T-helper 2 cell treated with Interferon-gamma antibody and Interleukin-4, amounts not matched to agents 5 μg/mL and 100 μg/mL, for 36 hours (primary cell): ENCODE measurements around the gene COL6A1.
A peak's percentile ranks its signal among the peaks of the same experiment; 100 is the strongest.

Source experiments
- DNase-seq: peaks from one replicate; pipeline ENCODE4 v3.0.0; 2021; ENCODE audit warnings: low spot score
- H3K27ac Mint-ChIP-seq: one replicate; pipeline ENCODE4 v1.8.0; 2021; ENCODE audit warnings: mild to moderate bottlenecking, mixed read lengths
- H3K27me3 Mint-ChIP-seq: one replicate; pipeline ENCODE4 v1.8.0; 2021; ENCODE audit warnings: low read depth, mixed read lengths
- H3K36me3 Mint-ChIP-seq: one replicate; pipeline ENCODE4 v1.8.0; 2021; ENCODE audit warnings: low read depth, mixed read lengths
- H3K4me1 Mint-ChIP-seq: one replicate; pipeline ENCODE4 v1.8.0; 2021; ENCODE audit warnings: low read depth, mixed read lengths
- H3K4me3 Mint-ChIP-seq: one replicate; pipeline ENCODE4 v1.8.0; 2022; ENCODE audit warnings: mild to moderate bottlenecking, moderate library complexity, mixed read lengths
- H3K9me3 Mint-ChIP-seq: one replicate; pipeline ENCODE4 v1.8.0; 2021; ENCODE audit warnings: mixed read lengths

The COL6A1 gene

GRCh38 chr21:46048926-46049889, 67.6 kb downstream of the COL6A1 start:
- no peaks in the 10 kb centered on the region for H3K9me3 Mint-ChIP-seq
- H3K27me3 Mint-ChIP-seq: no peaks in the 10 kb centered on the region
- H3K27ac Mint-ChIP-seq: no peak overlapping the region
- no peaks in the 10 kb centered on the region for H3K4me1 Mint-ChIP-seq
- H3K4me3 Mint-ChIP-seq: no peak overlapping the region
- DNase-seq: no peak
- H3K36me3 Mint-ChIP-seq: no peaks in the 10 kb centered on the region

GRCh38 chr21:46049890-46050667, 68.5 kb downstream of the COL6A1 start:
- Mint-ChIP-seq H3K27me3 (no peaks in the 10 kb centered on the region), H3K27ac (no peak overlapping the region), H3K4me3 (no peak overlapping the region), H3K36me3 (no peaks in the 10 kb centered on the region), H3K9me3 (no peaks in the 10 kb centered on the region), H3K4me1 (no peaks in the 10 kb centered on the region)
- DNase-seq: no peak

- Mint-ChIP-seq H3K9me3 (no peaks in the 10 kb centered on the region), H3K27me3 (no peaks in the 10 kb centered on the region), H3K4me3 (no peak overlapping the region), H3K4me1 (no peaks in the 10 kb centered on the region), H3K36me3 (no peaks in the 10 kb centered on the region), H3K27ac (no peak overlapping the region)
- no peak for DNase-seq
These were observed 69.3 kb downstream of the COL6A1 start for GRCh38 chr21:46050668-46051378.

GRCh38 chr21:46051379-46051770, 69.8 kb downstream of the COL6A1 start:
- no peaks in the 10 kb centered on the region for H3K36me3 Mint-ChIP-seq
- H3K4me1 Mint-ChIP-seq: no peaks in the 10 kb centered on the region
- no peaks in the 10 kb centered on the region for H3K9me3 Mint-ChIP-seq
- no peak overlapping the region for H3K4me3 Mint-ChIP-seq
- DNase-seq: no peak
- no peak overlapping the region for H3K27ac Mint-ChIP-seq
- no peaks in the 10 kb centered on the region for H3K27me3 Mint-ChIP-seq

GRCh38 chr21:46051821-46052675, 70.5 kb downstream of the COL6A1 start:
- no peak for DNase-seq
- Mint-ChIP-seq H3K27me3 (no peaks in the 10 kb centered on the region), H3K36me3 (no peaks in the 10 kb centered on the region), H3K27ac (no peak overlapping the region), H3K4me1 (no peaks in the 10 kb centered on the region), H3K4me3 (no peak overlapping the region), H3K9me3 (no peaks in the 10 kb centered on the region)

GRCh38 chr21:46052703-46053651, 71.4 kb downstream of the COL6A1 start:
- no peak overlapping the region for H3K27ac Mint-ChIP-seq
- peak; percentile 41 for DNase-seq

GRCh38 chr21:46054031-46054430, 72.5 kb downstream of the COL6A1 start:
- no peak overlapping the region for H3K4me3 Mint-ChIP-seq

More at GRCh38 chr21:46052703-46053651, 71.4 kb downstream of the COL6A1 start:
- Mint-ChIP-seq H3K36me3 (no peaks in the 10 kb centered on the region), H3K4me3 (no peak overlapping the region), H3K9me3 (no peaks in the 10 kb centered on the region), H3K27me3 (peaks cover 2% of the 10 kb centered on the region), H3K4me1 (peaks cover 3% of the 10 kb centered on the region)

GRCh38 chr21:46054451-46054881, 72.9 kb downstream of the COL6A1 start:
- H3K36me3 Mint-ChIP-seq: no peaks in the 10 kb centered on the region
- no peak overlapping the region for H3K4me3 Mint-ChIP-seq
- H3K4me1 Mint-ChIP-seq: peaks cover 3% of the 10 kb centered on the region
- H3K9me3 Mint-ChIP-seq: peaks cover 10% of the 10 kb centered on the region
- H3K27ac Mint-ChIP-seq: no peak overlapping the region
- peaks cover 7% of the 10 kb centered on the region for H3K27me3 Mint-ChIP-seq
- no peak for DNase-seq

More at GRCh38 chr21:46054031-46054430, 72.5 kb downstream of the COL6A1 start:
- Mint-ChIP-seq H3K9me3 (peaks cover 6% of the 10 kb centered on the region), H3K36me3 (no peaks in the 10 kb centered on the region), H3K27me3 (peaks cover 7% of the 10 kb centered on the region), H3K4me1 (peaks cover 3% of the 10 kb centered on the region), H3K27ac (no peak overlapping the region)
- no peak for DNase-seq
